HUES64 (cell line): ENCODE data around the gene LRRC4C.

Source experiments
- H3K27ac ChIP-seq: 2 replicates; pipeline ENCODE4 v1.7.0; 2013; ENCODE audit warnings: low read depth, low read length, inconsistent platforms
- H3K27me3 ChIP-seq: 2 replicates; pipeline ENCODE4 v1.6.1; 2013; ENCODE audit warnings: mild to moderate bottlenecking, low read length; ENCODE audit not compliant: insufficient read depth
- H3K36me3 ChIP-seq: 2 replicates; pipeline ENCODE4 v1.6.1; 2013; ENCODE audit warnings: mild to moderate bottlenecking, low read length; ENCODE audit not compliant: insufficient read depth
- H3K4me1 ChIP-seq: 2 replicates; pipeline ENCODE4 v1.6.1; 2013; ENCODE audit warnings: mild to moderate bottlenecking, low read length, moderate library complexity; ENCODE audit not compliant: insufficient read depth
- H3K4me3 ChIP-seq: 2 replicates; pipeline ENCODE4 v1.5.1; 2013; ENCODE audit warnings: mild to moderate bottlenecking, low read length, moderate library complexity
- H3K9ac ChIP-seq: 2 replicates; pipeline ENCODE4 v1.6.1; 2013; ENCODE audit warnings: mild to moderate bottlenecking, low read depth, low read length
- H3K9me3 ChIP-seq: 2 replicates; pipeline ENCODE4 v1.6.1; 2013; ENCODE audit warnings: low read depth, low read length; ENCODE audit not compliant: insufficient read depth
- WGBS: fragments of 150-250, 120-280 bp; methylation state at CpG from one replicate; pipeline ENCODE4 v1.1.7; 2013; ENCODE audit warnings: missing lambda C conversion rate; 5-methylcytosine and 5-hydroxymethylcytosine counted together

LRRC4C gene

GRCh38 chr11:41201156-41201555 is 258.3 kb downstream of the LRRC4C start:
- Histone ChIP-seq H3K27me3 (no peaks in the 10 kb centered on the region), H3K4me1 (peaks cover 6% of the 10 kb centered on the region), H3K4me3 (no peak overlapping the region), H3K27ac (no peak overlapping the region), H3K9me3 (0 out of 2 replicates have a peak, but pooled peaks cover 6% of the 10 kb centered on the region), H3K9ac (no peak overlapping the region), H3K36me3 (no peaks in the 10 kb centered on the region)
- 9% methylated on average over 5 of the region's 5 CpGs for WGBS

GRCh38 chr11:41190437-41191082 is 268.9 kb downstream of the LRRC4C start:
- Histone ChIP-seq H3K36me3 (no peaks in the 10 kb centered on the region), H3K4me3 (no peak overlapping the region), H3K4me1 (no peaks in the 10 kb centered on the region), H3K27ac (no peak overlapping the region), H3K9me3 (0 out of 2 replicates have a peak, but pooled peaks cover 3% of the 10 kb centered on the region), H3K9ac (no peak overlapping the region), H3K27me3 (no peaks in the 10 kb centered on the region)
- WGBS, result 94% methylated on average over 14 of the region's 14 CpGs

GRCh38 chr11:41189701-41190436 is 269.6 kb downstream of the LRRC4C start:
- peaks cover 6% of the 10 kb centered on the region; the same call in 1 of the 2 replicates for H3K9me3 ChIP-seq
- H3K27me3 ChIP-seq, result no peaks in the 10 kb centered on the region
- no peaks in the 10 kb centered on the region for H3K4me1 ChIP-seq
- no peak overlapping the region for H3K9ac ChIP-seq
- WGBS, result 85% methylated on average over 4 of the region's 4 CpGs
- no peaks in the 10 kb centered on the region for H3K36me3 ChIP-seq
- H3K27ac ChIP-seq, result no peak overlapping the region
- H3K4me3 ChIP-seq, result no peak overlapping the region

- H3K27ac ChIP-seq, result no peak overlapping the region
- peaks cover 11% of the 10 kb centered on the region for H3K4me1 ChIP-seq
- 96% methylated on average over 3 of the region's 4 CpGs for WGBS
- no peaks in the 10 kb centered on the region for H3K27me3 ChIP-seq
- H3K4me3 ChIP-seq, result no peak overlapping the region
- H3K9ac ChIP-seq, result no peak overlapping the region
- H3K36me3 ChIP-seq, result no peaks in the 10 kb centered on the region
- no peaks in the 10 kb centered on the region for H3K9me3 ChIP-seq
Observed at GRCh38 chr11:41177791-41178190, 281.7 kb downstream of the LRRC4C start.

GRCh38 chr11:41175304-41175972 is 284.0 kb downstream of the LRRC4C start:
- no peak overlapping the region for H3K27ac ChIP-seq
- WGBS, result 73% methylated on average over 1 of the region's 1 CpG
- H3K36me3 ChIP-seq, result no peaks in the 10 kb centered on the region
- no peaks in the 10 kb centered on the region for H3K9me3 ChIP-seq
- H3K9ac ChIP-seq, result no peak overlapping the region
- H3K4me1 ChIP-seq, result peaks cover 11% of the 10 kb centered on the region
- no peak overlapping the region for H3K4me3 ChIP-seq
- no peaks in the 10 kb centered on the region for H3K27me3 ChIP-seq

GRCh38 chr11:41146326-41146725 is 313.1 kb downstream of the LRRC4C start:
- no peak overlapping the region for H3K9ac ChIP-seq
- H3K4me3 ChIP-seq, result no peak overlapping the region
- H3K36me3 ChIP-seq, result no peaks in the 10 kb centered on the region
- no peak overlapping the region for H3K27ac ChIP-seq
- H3K9me3 ChIP-seq, result no peaks in the 10 kb centered on the region
- no peaks in the 10 kb centered on the region for H3K27me3 ChIP-seq
- H3K4me1 ChIP-seq, result peaks cover 20% of the 10 kb centered on the region
- whole genome bisulfite sequencing, result 100% methylated on average over 2 of the region's 2 CpGs

- H3K9ac ChIP-seq, result no peak overlapping the region
- H3K36me3 ChIP-seq, result no peaks in the 10 kb centered on the region
- no peak overlapping the region for H3K27ac ChIP-seq
- H3K4me3 ChIP-seq, result no peak overlapping the region
- H3K9me3 ChIP-seq, result no peaks in the 10 kb centered on the region
- no peaks in the 10 kb centered on the region for H3K27me3 ChIP-seq
- peaks cover 20% of the 10 kb centered on the region for H3K4me1 ChIP-seq
- 94% methylated on average over 4 of the region's 5 CpGs for WGBS
Observed at GRCh38 chr11:41145420-41145819, 314.0 kb downstream of the LRRC4C start.

GRCh38 chr11:41134971-41135370 is 324.5 kb downstream of the LRRC4C start:
- no peak overlapping the region for H3K27ac ChIP-seq
- H3K4me1 ChIP-seq, result peaks cover 5% of the 10 kb centered on the region; the same call in 1 of the 2 replicates
- H3K27me3 ChIP-seq, result no peaks in the 10 kb centered on the region
- no peak overlapping the region for H3K9ac ChIP-seq
- no peak overlapping the region for H3K4me3 ChIP-seq
- WGBS, result 74% methylated on average over 1 of the region's 1 CpG
- H3K9me3 ChIP-seq, result no peaks in the 10 kb centered on the region
- no peaks in the 10 kb centered on the region for H3K36me3 ChIP-seq

GRCh38 chr11:41133023-41133422 is 326.4 kb downstream of the LRRC4C start:
- Histone ChIP-seq H3K27ac (no peak overlapping the region), H3K4me1 (peaks cover 5% of the 10 kb centered on the region; the same call in 1 of the 2 replicates), H3K4me3 (no peak overlapping the region), H3K9me3 (no peaks in the 10 kb centered on the region), H3K27me3 (no peaks in the 10 kb centered on the region), H3K9ac (no peak overlapping the region), H3K36me3 (no peaks in the 10 kb centered on the region)
- no CpG with 5 or more reads among the region's 2 CpGs for WGBS

GRCh38 chr11:41121600-41121999 is 337.9 kb downstream of the LRRC4C start:
- H3K27me3 ChIP-seq, result no peaks in the 10 kb centered on the region
- H3K27ac ChIP-seq, result no peak overlapping the region
- no peak overlapping the region for H3K4me3 ChIP-seq
- H3K9ac ChIP-seq, result no peak overlapping the region
- H3K36me3 ChIP-seq, result no peaks in the 10 kb centered on the region
- H3K9me3 ChIP-seq, result no peaks in the 10 kb centered on the region
- peaks cover 31% of the 10 kb centered on the region for H3K4me1 ChIP-seq

- no peak overlapping the region for H3K4me3 ChIP-seq
- no peaks in the 10 kb centered on the region for H3K27me3 ChIP-seq
- no peaks in the 10 kb centered on the region for H3K36me3 ChIP-seq
- H3K27ac ChIP-seq, result peak overlapping the region; percentile 83; the same call in 1 of the 2 replicates
- 72% methylated on average over 2 of the region's 2 CpGs for WGBS
- peaks cover 52% of the 10 kb centered on the region for H3K4me1 ChIP-seq
- no peaks in the 10 kb centered on the region for H3K9me3 ChIP-seq
- no peak overlapping the region for H3K9ac ChIP-seq
Observed at GRCh38 chr11:41119484-41119883, 340.0 kb downstream of the LRRC4C start.
